ENCODE results near the gene TSSC4.

DNA sequence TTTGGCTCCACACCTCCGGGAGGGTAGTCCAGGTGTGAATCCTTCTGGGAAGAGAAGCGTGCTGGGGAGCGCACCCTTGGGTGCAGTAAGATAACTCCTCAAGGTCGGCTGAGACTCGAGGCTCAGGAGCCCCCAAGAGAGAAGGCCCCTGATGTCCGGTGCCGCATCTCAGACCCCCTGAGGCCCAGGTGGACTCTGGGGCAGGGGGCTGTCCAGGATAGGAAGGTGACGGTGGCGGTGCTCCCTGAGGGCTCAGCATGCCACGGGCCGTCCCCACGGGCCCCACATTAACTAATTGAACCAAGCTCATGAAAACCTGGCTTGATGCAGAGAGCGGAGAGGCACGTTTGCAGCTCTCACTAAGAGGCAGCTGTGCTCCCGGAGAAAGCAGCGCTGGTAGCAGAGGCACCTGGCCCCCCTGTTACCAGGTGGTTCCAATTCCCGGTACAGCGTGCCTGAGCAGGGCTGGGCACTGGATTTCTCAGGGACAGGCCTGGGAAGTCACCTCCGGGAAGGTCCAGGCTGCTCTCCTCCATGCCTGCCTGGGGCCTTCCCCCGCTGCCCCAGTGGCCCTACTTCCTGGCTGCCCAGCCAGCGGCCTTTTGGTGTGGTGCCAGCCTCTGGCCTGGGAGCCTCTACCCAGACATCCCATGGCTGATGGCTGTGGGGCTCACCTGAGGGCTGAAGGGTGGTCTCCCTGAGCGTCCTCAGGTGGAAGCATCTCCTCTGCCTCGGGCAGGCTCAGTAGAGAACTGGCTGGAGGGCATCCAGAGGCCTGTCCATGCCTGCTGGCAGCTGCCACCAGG lies 45.4 kb downstream of the TSSC4 start:
- TF ChIP-seq POLR2A (IDR thresholded peaks at IDR 0.05; ENCODE audit: low read length) (no peak), GATA1 (IDR thresholded peaks at IDR 0.05; ENCODE audit: low read depth, low read length) (no peak)
